ENCODE results near the gene PRDM16. TPM values are rescaled to one million over a fixed set of nuclear protein-coding genes. Genes with fewer than 3 reads are reported as not detected.

Gene PRDM16
- total and polyA plus RNA-seq, 2 of the 13 experiments (the other 11 are each of a cell fraction or from before 2014, with no cell fraction given) = 0.15 to 0.81 TPM

- no peak overlapping the region for H3K27ac ChIP-seq (ENCODE audit: extremely low read length, insufficient read depth, low read length)
- H3K79me2 ChIP-seq (ENCODE audit: insufficient read depth, low read length) = no peaks in the 10 kb centered on the region
- peaks cover 4% of the 10 kb centered on the region; the same call in 1 of the 2 replicates for H3K9me3 ChIP-seq (ENCODE audit: low read length)
- no peak for FAIRE-seq
- 0 out of 5 replicates have a peak, but pooled peaks cover 0 to 1% of the 10 kb centered on the region in 2 experiments for H3K27me3 ChIP-seq (ENCODE audit: control insufficient read depth in 1 of 2, insufficient read depth in 2 of 2, low read length in 2 of 2)
- 75% methylated on average over 2 of the region's 14 CpGs for WGBS (ENCODE audit: low lambda C conversion rate)
- ATAC-seq = peak; percentile 4; the same call in 2 of the 3 replicates
- no peak overlapping the region for H3K4me3 ChIP-seq (replicated peaks in 1 of 3; ENCODE audit: insufficient read depth in 1 of 3, low read depth in 2 of 3, low read length in 3 of 3)
- ChIA-PET POLR2A (interaction anchor here (3.6 kb wide), 1 partner anchor 30 kb away, joined by 19 read pairs; no protein-coding TSS in a partner anchor), CTCF (ENCODE audit: low intra/inter-chr PET ratio, low total read pairs) (interaction anchor here (1.7 to 3.0 kb wide), 2 partner anchors 23 to 30 kb away, joined by 3 to 70 read pairs; partner anchors contain the start of gene ARHGEF16)
- TF ChIP-seq ZNF225 (CRISPR knock-in tag; IDR thresholded peaks at IDR 0.05) (no peak), HNF4A (CRISPR knock-in tag; IDR thresholded peaks at IDR 0.05) (no peak), ZNF431 (CRISPR knock-in tag; IDR thresholded peaks at IDR 0.05; ENCODE audit: borderline replicate concordance, low read depth) (0 out of 2 replicates have a peak, but pooled peaks have one; percentile 3), AKAP8 (CRISPR knock-in tag; IDR thresholded peaks at IDR 0.05) (peak; percentile 19; the same call in 1 of the 2 replicates), RBM39 (IDR thresholded peaks at IDR 0.05; ENCODE audit: low read depth, low read length, poor library complexity, severe bottlenecking) (peak; percentile 72), AGO2 (optimal IDR thresholded peaks at IDR 0.05; ENCODE audit: low read depth, low read length) (peak; percentile 46), ZC3H13 (CRISPR knock-in tag; IDR thresholded peaks at IDR 0.05) (0 out of 2 replicates have a peak, but pooled peaks have one; percentile 17)
- TF ChIP-seq, protein P1, sequence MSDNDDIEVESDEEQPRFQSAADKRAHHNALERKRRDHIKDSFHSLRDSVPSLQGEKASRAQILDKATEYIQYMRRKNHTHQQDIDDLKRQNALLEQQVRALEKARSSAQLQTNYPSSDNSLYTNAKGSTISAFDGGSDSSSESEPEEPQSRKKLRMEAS (IDR thresholded peaks at IDR 0.05) = 0 out of 2 replicates have a peak, but pooled peaks have one; percentile 4
- H4K20me1 ChIP-seq (ENCODE audit: insufficient read depth, low read length) = no peaks in the 10 kb centered on the region
- no TSS peak for BruUV-seq (replicated peaks)
- DNase-seq (ENCODE audit: low spot score) = no peak
- in situ Hi-C loops (cut with HindIII; ENCODE audit: extremely low pct_ligation_motif_present, low pct_unique_long_range_greater_than_20kb) (loop anchor here (5.0 kb wide), 2 partner anchors 41 to 139 kb away; no protein-coding TSS in a partner anchor), intact Hi-C loops (cut with micrococcal nuclease; ENCODE audit: unreplicated experiment) (no loop called here)
- H2AFZ ChIP-seq (ENCODE audit: low read length) = no peak overlapping the region
- H3K4me1 ChIP-seq (ENCODE audit: insufficient read depth, low read length) = peaks cover 40% of the 10 kb centered on the region
- H3K4me2 ChIP-seq (ENCODE audit: low read depth, low read length) = no peak overlapping the region
- H3K36me3 ChIP-seq (replicated peaks in 1 of 2; ENCODE audit: control insufficient read depth in 1 of 2, insufficient read depth in 2 of 2, low read length in 2 of 2) = peaks cover 5 to 10% of the 10 kb centered on the region in 2 experiments; a peak in 3 of 5 replicates
- H3K9ac ChIP-seq (ENCODE audit: insufficient read depth, low read depth, low read length) = no peak overlapping the region
These were observed 414.4 kb downstream of the PRDM16 start for GRCh38 chr1:3483380-3483779.
